ENCODE data around the gene TMEM217. TPM values are rescaled to one million over a fixed set of nuclear protein-coding genes. Genes with fewer than 3 reads are reported as not detected.

The TMEM217 gene
- total RNA-seq, 1 donor: 13.7 TPM

DNA sequence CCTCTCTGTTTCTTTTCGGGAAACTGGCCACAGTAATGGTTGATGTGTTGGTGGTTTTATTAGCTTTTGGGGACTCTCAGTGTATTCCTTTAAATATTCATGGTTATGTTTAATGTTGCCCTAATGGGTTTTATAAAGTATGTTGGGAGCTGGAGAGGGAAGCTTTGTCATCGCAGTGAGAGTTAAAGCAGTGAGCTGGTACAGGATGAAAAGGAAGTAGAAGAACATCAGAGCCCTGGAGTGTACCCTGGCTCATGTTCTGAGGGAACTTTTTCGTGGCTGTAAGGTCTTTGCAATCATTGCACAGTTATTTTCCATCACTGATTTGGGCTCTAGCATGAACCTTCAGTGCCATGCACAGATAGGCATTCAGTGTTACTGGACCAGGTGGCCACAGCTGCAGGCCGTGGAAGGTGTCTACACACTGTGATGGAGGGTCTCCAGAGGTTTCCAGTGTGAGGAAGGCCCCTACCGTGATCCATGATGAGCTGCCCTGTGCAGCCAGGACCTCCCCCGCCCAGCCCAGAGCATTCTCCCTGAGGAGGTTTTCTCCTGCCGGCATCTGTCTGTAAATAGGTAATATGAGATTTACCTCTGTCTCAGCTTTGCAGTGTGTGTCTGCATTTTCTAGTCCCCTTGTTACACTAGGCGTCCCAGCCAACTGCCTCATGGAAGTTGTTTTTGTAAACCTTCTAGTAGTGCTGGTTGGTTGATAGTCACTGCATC lies 22.4 kb upstream of the TMEM217 start:
- no peak for DNase-seq (ENCODE audit: low read depth in 2 of 3, low spot score in 2 of 3)

- no peak for DNase-seq (ENCODE audit: low read depth in 2 of 3, low spot score in 2 of 3)
Observed at GRCh38 chr6:37279366-37280134, 21.6 kb upstream of the TMEM217 start.

DNA sequence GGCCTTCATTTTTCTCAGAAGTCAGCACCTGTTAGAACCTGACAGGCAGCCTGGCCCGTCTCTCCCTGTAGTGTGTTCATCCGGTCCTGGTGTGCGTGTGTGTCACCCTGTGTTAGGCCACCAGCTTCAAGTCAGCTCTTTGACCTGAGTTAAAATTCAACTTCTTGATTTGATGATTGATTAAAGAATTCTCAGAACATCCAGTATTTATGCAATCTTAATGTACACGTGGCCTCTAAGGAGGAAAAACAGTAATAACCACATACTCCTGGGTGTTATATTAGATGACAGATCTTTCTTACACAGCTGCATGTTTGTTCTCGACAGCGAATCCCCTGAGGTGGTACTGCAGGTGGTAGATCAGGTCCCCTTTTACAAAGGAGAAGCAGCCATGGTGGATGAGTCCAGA lies 19.1 kb upstream of the TMEM217 start:
- DNase-seq (ENCODE audit: low read depth in 2 of 3, low spot score in 2 of 3): peak in 1 of 3 donors; percentile 8

GRCh38 chr6:37275350-37275749 lies 17.4 kb upstream of the TMEM217 start:
- DNase-seq (ENCODE audit: low read depth in 2 of 3, low spot score in 2 of 3): no peak

DNA sequence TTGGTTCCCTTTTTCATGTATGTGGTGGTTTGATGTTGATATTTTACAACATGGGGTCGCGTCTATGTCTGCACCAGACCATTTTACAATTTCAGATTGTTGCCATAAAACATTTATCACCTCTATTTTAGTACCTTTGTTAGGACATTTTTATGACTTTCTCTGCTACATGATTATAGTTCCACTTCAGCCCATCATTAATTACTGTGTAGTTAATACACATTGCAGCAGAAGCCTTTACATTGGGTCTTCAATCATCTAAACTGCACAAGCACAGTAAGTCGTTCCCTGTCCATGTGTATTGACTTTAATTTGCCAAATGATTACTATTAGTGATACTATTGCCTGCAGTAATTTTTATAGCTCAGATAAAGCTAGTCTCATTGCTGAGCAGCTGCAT lies 15.7 kb upstream of the TMEM217 start:
- DNase-seq (ENCODE audit: low read depth in 2 of 3, low spot score in 2 of 3): no peak

- DNase-seq (ENCODE audit: low read depth in 2 of 3, low spot score in 2 of 3): no peak
Observed at GRCh38 chr6:37272834-37273566, 15.1 kb upstream of the TMEM217 start.

DNA sequence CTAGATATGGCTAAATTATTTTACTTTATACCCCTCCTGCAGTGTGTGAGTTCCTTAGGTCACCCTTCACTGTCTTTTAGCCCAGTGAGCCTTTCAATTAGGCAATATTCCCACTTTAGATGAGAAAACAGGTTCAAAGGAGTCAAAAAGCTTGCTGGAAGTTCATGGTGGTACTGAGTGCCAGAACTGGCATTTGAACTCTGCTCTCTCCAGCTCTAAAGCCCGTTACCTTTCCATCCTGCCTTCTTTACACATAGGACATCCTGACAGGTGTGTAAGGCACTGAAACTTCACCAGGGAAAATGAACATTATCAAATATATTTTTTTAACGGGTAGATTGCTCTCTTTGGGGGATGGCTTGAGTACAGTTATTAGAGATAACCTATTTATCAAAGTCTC lies 11.2 kb upstream of the TMEM217 start:
- DNase-seq (ENCODE audit: low read depth in 2 of 3, low spot score in 2 of 3): no peak

GRCh38 chr6:37265860-37266259 lies 7.9 kb upstream of the TMEM217 start:
- DNase-seq (ENCODE audit: low read depth in 2 of 3, low spot score in 2 of 3): no peak

DNA sequence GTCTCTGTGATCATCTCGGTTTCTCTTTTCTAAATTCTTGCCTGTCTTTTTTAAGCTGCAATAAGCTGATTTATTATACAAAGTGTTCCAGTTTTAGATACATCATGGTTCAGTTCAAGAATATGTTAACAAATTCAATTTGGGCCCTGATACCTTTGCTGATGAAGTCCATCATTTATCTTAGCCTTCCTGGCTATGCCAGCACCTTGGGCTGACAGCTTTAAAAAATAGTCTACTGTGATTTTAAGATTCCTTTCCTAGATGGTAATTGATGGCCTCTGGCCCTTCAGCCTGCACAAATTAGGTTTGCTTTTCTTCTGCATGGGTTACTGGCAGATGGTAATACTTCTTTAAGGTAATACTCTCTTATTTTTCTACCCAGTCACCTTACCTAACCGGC lies 7.1 kb upstream of the TMEM217 start:
- no peak for DNase-seq (ENCODE audit: low read depth in 2 of 3, low spot score in 2 of 3)

DNA sequence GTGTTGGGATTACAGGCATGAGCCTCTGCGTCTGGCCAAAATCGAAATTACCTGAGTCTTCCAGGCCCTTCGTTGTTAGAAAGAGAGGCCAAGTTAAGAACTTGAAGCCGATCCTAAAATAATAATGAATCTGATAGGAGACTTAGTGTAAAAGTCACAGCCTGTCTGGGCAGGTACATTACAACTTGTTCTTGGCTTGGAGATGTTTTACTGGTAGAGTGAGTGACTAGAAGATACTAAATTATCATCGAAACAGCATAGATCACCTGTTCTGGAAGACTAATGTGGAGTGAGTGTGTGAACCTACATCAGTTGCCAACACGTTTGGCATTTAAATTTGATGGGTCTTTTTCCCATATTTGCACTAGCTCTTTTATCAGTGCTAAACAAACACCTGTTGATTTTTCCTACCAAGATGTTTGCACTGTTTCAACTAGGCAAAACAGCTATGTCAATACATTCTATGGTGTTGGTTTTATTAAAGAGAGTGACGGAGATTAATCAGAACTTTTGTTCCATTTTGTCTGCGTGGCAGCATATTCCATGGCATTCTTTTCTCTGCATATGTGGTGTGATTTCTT lies 4.6 kb upstream of the TMEM217 start:
- no peak for DNase-seq (ENCODE audit: low read depth in 2 of 3, low spot score in 2 of 3)

- no peak for DNase-seq (ENCODE audit: low read depth in 2 of 3, low spot score in 2 of 3)
Observed at GRCh38 chr6:37261198-37261597, 3.3 kb upstream of the TMEM217 start.

GRCh38 chr6:37260444-37260843 lies 2.5 kb upstream of the TMEM217 start:
- DNase-seq (ENCODE audit: low read depth in 2 of 3, low spot score in 2 of 3): no peak

DNA sequence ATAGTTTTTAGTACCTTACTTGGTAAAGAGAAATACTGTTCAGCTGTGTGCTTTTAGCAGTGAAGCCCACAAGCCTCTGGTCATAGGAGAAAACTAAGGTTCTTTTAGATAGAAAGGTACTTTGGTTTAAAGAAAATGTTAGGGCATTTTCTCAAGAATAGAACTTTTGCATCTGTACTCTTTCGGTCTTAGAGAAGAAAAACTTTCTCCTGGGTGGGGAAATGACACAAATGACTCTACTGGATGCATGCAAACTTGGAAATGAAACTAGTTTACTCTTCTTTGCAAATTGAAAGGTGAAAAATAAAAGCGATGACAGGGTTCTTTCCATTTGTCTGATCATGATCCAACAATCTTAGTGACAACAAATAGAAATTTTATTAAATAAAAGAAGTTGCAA lies 2.1 kb upstream of the TMEM217 start:
- DNase-seq (ENCODE audit: low read depth in 2 of 3, low spot score in 2 of 3): no peak

- peak in 2 of 3 donors; percentile 45 to 71 for DNase-seq (ENCODE audit: low read depth in 2 of 3, low spot score in 2 of 3)
Observed at GRCh38 chr6:37259191-37259590, 1.2 kb upstream of the TMEM217 start.

DNA sequence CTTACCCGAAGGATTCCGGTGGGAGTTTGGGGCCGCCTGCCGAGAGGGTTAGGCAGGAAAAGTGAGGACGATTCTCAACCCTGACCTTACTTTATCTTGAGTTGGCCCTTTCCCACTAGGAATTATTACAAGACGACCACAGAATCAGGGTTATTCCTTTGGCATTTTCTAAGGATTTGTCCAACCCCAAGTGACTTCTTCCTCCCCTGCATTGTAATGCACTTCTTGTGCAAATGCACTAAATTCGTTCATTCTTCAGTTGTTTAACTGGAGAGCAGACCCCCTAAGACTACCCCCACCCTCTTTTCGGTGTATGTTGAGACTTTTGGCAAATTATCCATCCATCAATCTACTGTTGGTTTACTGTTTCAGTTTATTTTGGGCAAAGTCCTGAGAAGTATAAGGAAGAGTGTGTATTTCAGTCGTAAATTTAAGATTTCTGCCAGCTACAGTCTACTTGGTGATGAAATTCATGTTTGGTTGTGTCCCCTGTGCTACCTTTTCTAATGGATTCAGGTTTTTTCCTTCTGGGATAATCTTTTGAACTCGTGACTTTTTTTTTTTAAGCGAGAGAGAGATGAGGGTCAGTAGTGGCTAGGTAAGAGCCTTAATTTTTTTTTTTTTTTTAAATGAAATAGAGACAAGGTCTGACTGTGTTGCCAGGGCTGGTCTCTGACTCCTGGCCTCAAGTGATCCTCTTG lies 611 bp upstream of the TMEM217 start:
- DNase-seq (ENCODE audit: low read depth in 2 of 3, low spot score in 2 of 3): peak in 1 of 3 donors; percentile 27

DNA sequence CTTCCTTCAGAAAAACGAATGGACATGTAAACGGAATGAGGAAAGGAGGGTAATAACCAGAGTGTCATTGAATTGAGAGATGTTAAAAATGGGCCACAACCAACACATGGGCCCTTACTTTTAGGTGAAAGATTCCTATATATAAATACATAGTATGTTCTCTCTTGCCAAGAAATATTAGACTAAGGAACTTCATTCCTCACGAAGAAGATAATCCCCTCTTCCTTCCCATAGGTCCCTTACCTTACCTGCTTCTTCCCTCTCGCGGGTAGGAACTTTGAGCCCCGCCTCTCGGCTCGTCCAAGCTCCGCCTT lies 667 bp downstream of the TMEM217 start:
- DNase-seq (ENCODE audit: low read depth in 2 of 3, low spot score in 2 of 3): no peak

DNA sequence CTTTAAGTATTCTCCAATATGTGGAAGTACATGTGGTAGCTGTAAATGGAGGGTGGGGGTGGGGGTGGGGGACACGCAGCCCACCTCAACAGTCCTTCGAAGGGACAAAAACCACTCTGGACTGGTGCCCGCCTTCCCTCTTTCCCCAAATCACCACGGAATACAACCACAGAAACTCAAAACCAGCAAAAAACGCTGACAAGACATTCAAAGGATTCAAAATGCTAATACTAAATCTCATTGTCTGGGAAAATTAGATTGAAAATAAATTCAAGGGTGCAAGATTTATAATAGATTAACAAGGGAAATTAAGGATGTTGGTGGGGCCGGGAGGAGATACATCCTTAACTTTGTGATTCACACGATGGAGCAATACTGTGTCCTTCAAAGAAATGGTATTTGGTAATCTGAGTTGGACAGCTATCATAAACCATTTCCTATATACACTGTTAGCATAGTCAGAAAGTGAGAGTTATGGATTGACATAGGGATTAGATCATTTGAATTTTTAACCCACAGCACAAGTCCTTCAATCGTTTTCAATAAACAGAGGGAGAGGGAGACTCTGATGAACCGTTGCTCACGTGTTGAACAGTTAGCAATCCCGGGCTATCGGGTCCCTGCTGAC lies 1.1 kb downstream of the TMEM217 start:
- no peak for DNase-seq (ENCODE audit: low read depth in 2 of 3, low spot score in 2 of 3)

DNA sequence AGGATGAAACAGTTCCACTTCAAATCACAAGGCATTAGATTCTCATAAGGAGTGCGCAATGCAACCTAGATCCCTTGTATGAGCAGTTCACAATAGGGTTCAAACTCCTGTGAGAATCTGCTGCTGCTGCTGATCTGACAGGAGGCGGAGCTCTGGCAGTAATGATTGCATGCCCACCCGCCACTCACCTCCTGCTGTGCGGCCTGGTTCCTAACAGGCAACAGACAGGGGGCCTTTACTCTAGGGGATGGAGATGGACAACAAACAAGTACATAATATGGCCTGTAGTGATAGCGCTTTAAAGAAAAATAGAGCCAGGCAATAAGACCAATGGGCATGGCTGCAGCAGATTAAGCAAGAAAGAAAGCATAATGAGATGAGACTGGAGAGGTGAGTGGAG lies 3.1 kb downstream of the TMEM217 start:
- DNase-seq (ENCODE audit: low read depth in 2 of 3, low spot score in 2 of 3): no peak

GRCh38 chr6:37253486-37254007 lies 4.4 kb downstream of the TMEM217 start:
- DNase-seq (ENCODE audit: low read depth in 2 of 3, low spot score in 2 of 3): no peak

DNA sequence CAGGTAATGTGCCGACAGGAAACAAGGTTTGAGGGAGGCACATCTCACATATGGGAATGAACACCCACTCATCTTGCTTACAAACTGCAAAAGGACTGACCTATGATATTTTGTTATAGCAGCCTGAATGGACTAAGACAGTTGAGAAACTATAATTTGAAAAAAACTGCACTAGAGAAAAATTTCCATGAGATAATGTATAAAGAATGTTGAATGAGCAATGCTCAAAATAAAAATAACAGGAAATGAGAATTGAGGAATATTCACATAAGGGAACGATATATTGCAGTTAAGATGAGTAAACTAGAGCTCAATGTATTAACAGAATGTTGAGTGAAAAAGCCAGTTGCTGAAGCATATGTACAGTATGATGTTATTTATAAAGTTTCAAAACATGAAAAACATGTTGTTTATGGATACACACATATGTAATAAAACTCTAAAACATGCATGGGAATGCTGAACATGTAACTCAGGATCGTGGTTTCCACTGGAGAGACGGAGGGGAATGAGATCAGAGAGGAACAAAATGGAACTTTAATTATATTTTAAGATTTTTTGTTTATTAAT lies 6.6 kb downstream of the TMEM217 start:
- DNase-seq (ENCODE audit: low read depth in 2 of 3, low spot score in 2 of 3): no peak
